GM19240 (cell line): Measurements from ENCODE around the gene SPON1.
"Not testable (repeated sequence)": the region's sequence is repeated elsewhere in the genome, so short reads cannot be mapped to it uniquely, and the experiment has no call there.

ENCODE experiments used
- DNase-seq: peaks from one replicate; pipeline ENCODE4 v3.0.0; 2011; ENCODE audit warnings: low spot score; ENCODE audit not compliant: insufficient read length

The SPON1 gene

DNA sequence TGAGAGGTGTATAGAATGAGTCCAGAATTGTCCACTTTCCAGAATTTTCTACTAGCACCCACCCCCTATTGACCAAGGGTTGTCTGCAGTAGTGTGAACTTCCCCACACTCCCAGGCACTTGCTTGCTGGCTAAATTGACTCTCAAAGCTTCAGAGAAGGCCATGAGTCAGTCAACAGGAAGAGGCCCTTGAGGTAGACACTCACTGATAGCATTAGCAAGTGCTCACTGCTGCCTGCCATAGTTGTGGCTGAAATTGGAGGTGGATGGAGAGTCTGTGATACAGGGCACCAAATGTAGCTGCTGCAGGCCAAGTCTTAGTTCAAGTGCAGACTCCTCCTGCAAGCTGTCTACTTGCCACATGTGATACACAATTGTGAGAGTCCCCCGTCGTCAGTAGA is 156.8 kb downstream of the SPON1 start:
- DNase-seq = no peak

- DNase-seq = no peak
Observed at GRCh38 chr11:14124350-14124749, 161.8 kb downstream of the SPON1 start.

DNA sequence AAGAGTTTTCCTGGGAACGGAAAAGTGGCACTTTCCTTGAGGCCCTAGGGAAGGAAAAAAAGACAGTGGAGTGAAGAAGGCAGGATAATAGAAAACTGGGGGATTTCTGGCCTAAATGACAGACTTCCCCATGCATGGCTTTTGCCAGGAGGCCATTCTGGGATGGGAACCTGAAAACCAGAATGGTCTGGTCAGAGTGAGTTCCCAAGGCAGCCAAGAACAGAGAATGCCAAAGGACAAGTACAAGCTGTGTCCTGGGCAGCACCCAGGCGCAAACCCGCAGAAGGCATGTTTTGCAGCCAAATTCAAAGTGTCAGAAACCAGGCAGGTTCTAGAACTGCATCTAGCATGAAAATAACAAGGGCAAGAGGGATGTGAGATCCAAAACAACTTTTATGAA is 162.4 kb downstream of the SPON1 start:
- DNase-seq = no peak

DNA sequence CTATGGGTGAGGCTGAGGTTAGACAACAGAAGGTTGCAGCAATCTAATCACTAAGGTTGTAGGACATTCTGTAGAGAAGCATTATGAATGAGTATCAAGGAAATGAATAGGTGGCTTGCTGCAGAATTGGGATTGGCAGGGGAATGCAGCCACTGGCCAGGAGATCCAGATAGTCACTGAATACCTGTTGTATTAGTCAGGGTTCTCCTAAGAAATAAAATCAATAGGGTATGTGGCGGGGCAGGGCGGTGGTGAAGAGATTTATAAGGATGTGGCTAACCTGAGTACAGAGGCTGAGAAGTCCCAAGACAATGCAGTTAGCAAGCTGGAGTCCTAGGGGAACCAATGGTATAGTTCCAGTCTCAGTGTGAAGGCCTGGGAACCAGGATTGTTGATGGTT is 163.0 kb downstream of the SPON1 start:
- DNase-seq = no peak

GRCh38 chr11:14127679-14128078 is 165.2 kb downstream of the SPON1 start:
- no peak for DNase-seq

GRCh38 chr11:14132312-14132711 is 169.8 kb downstream of the SPON1 start:
- DNase-seq = no peak

GRCh38 chr11:14133381-14133780 is 170.9 kb downstream of the SPON1 start:
- DNase-seq = no peak

DNA sequence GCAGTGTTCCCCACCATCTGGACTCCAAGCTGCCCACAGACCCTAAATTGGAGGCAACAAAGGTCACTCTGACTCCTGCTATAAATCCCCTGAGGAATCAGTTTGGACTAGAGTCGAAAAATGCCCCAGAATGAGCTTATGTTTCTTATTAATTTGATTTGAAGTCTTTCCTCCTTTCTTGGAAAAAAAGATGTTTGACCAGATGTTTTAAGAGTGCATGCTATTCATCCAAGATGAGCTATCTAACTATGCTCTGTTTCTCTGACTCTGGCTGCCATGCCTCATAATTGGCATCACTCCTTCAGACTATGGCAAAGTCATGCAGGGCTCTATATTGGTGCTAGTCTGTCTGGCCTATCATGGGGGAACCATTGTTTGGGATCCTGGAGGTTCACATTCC is 174.0 kb downstream of the SPON1 start:
- DNase-seq = no peak

DNA sequence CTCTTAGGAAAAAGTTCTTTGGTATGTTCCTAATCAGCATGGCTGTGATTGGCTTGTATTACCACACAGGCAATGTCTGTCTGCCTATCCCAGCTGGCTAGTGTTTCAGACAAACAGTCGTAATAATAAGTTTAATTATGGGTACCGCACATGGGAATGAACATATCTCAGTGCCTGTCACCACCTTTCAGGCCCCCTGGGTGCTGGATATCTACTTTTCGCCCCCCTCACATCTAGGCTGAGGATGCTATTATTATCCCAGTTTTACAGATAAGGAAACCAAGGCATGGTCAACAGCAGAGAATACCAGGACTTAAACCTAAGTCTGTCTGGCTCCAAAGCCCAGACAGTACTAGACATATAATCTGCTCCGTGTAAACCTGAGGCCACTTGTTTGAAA is 174.8 kb downstream of the SPON1 start:
- DNase-seq = no peak

GRCh38 chr11:14140991-14141390 is 178.5 kb downstream of the SPON1 start:
- DNase-seq = no peak

GRCh38 chr11:14141676-14142075 is 179.2 kb downstream of the SPON1 start:
- no peak for DNase-seq

DNA sequence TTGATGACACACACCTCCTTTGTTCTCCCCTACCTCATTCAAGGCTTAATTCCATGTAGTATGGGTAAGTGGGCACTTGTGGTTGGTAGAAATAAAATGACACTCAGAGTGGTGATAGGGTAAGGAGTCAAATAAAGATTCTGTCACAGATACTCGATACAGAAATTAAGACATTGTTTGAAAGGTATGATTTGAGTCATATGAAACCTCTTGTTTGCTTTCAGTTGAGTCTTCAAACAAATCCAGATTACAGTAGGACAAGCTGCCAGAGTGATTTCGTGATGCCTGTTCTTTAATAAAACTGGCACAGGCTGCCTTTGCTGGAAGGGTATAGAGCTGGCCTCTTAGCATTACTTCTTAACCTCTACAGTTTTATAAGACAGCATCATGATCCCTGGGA is 182.4 kb downstream of the SPON1 start:
- DNase-seq = no peak

- no peak for DNase-seq
Observed at GRCh38 chr11:14148653-14149273, 186.2 kb downstream of the SPON1 start.

- DNase-seq = no peak
Observed at GRCh38 chr11:14149683-14150082, 187.2 kb downstream of the SPON1 start.

GRCh38 chr11:14150878-14151277 is 188.4 kb downstream of the SPON1 start:
- no peak for DNase-seq

GRCh38 chr11:14154103-14154502 is 191.6 kb downstream of the SPON1 start:
- not testable (repeated sequence) for DNase-seq

DNA sequence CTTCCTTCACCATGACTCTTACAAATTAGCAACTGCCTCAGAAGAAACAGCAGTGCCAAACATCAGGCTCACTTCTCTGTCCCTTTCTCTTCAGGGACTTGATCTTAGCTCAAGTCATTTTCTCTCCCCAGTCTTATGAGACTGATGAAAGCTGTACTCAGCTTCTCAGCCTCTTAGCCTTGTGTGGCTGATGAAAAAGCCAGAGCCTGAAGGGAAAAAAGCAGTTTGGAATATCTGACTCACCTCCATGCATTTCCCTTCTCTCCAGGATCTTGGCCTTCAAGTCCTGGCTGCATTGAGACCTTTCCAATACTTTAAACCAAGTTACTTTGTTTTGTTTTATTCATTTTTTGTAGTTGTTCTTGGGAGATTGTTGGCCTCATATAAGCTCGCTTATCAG is 195.9 kb downstream of the SPON1 start:
- no peak for DNase-seq

DNA sequence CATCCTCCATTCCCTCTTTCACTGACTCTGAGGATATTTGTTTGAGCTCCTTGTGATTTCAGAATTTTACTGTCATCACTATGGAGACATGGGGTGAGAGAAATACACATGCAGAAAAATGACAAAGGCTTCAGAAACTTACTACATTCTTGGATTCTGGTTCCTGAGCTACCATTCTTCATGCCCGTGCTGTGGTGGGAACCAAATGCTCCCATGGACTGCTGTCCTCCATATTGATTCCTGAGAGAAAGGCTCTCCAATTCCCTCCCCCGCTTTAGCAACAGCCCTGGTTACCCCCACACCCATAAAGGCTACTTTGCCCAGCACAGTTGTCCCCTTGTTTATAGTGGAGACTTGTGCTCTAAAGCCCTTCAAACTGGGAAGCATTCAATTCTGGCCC is 201.1 kb downstream of the SPON1 start:
- no peak for DNase-seq

DNA sequence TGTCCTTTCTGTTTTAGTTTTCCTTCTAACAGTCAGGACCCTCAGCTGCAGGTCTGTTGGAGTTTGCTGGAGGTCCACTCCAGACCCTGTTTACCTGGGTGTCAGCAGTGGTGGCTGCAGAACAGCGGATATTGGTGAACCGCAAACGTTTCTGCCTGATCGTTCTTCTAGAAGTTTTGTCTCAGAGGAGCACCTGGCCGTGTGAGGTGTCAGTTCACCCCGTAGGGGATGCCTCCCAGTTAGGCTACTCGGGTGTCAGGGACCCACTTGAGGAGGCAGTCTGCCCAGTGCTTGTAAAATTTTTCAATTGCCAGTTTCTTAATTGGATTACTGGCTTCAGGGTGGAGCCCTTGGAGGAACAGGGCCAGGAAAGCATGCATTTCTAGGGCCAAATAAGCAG is 211.2 kb downstream of the SPON1 start:
- DNase-seq = not testable (repeated sequence)

GRCh38 chr11:14179116-14179820 is 216.7 kb downstream of the SPON1 start:
- no peak for DNase-seq

DNA sequence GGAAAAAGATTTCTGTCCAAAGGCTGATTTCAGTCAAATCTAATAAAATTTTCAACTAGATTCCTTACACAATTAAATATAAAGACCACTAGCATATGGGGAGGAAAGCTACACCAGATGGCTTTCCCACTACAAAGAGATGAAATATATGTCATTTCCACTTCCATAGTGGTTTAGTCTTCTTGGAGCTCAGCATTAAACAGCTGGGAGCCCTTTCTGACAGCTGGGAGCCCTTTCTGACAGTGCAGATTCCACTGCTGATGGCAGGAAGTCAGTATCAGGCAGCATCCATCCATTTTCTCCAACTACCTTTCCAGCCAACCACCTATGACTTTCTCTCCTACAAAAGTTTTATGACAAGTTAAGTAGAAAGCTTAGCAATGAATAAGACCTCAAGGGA is 218.6 kb downstream of the SPON1 start:
- no peak for DNase-seq

- DNase-seq = no peak
Observed at GRCh38 chr11:14182833-14183364, 220.4 kb downstream of the SPON1 start.
